GM19193 (cell line): ENCODE results near the gene UBE2I.

ENCODE experiments used
- POLR2A ChIP-seq: IDR thresholded peaks from 4 replicates; pipeline ENCODE4 v1.6.1; 2011; ENCODE audit not compliant: insufficient read depth, insufficient read length; ENCODE audit errors: extremely low read depth

The UBE2I gene

GRCh38 chr16:1274767-1275166, 34.7 kb upstream of the UBE2I start:
- no peak for TF ChIP-seq POLR2A

GRCh38 chr16:1275791-1276579, 33.5 kb upstream of the UBE2I start:
- TF ChIP-seq POLR2A, result no peak

GRCh38 chr16:1276580-1276878, 32.9 kb upstream of the UBE2I start:
- TF ChIP-seq POLR2A, result no peak

GRCh38 chr16:1277151-1277598, 32.3 kb upstream of the UBE2I start:
- no peak for TF ChIP-seq POLR2A

- no peak for TF ChIP-seq POLR2A
Observed at GRCh38 chr16:1277617-1278282, 31.7 kb upstream of the UBE2I start.

GRCh38 chr16:1278477-1278876, 31.0 kb upstream of the UBE2I start:
- no peak for TF ChIP-seq POLR2A

GRCh38 chr16:1279081-1279944, 30.1 kb upstream of the UBE2I start:
- no peak for TF ChIP-seq POLR2A

- no peak for TF ChIP-seq POLR2A
Observed at GRCh38 chr16:1279945-1280589, 29.4 kb upstream of the UBE2I start.

- TF ChIP-seq POLR2A, result no peak
Observed at GRCh38 chr16:1280783-1281182, 28.7 kb upstream of the UBE2I start.

- no peak for TF ChIP-seq POLR2A
Observed at GRCh38 chr16:1281517-1281916, 27.9 kb upstream of the UBE2I start.

- no peak for TF ChIP-seq POLR2A
Observed at GRCh38 chr16:1282324-1282973, 27.0 kb upstream of the UBE2I start.

- no peak for TF ChIP-seq POLR2A
Observed at GRCh38 chr16:1283296-1283695, 26.1 kb upstream of the UBE2I start.

- no peak for TF ChIP-seq POLR2A
Observed at GRCh38 chr16:1283996-1284616, 25.3 kb upstream of the UBE2I start.
